GM18520 (cell line): ENCODE measurements around the gene POMT1.
"Not testable (repeated sequence)": the region's sequence is repeated elsewhere in the genome, so short reads cannot be mapped to it uniquely, and the experiment has no call there.

Experiments
- ATAC-seq: cut with Tn5 transposase; IDR thresholded peaks from one replicate; pipeline ENCODE4 v1.9.1; 2021; ENCODE audit not compliant: unreplicated experiment

Gene POMT1

DNA sequence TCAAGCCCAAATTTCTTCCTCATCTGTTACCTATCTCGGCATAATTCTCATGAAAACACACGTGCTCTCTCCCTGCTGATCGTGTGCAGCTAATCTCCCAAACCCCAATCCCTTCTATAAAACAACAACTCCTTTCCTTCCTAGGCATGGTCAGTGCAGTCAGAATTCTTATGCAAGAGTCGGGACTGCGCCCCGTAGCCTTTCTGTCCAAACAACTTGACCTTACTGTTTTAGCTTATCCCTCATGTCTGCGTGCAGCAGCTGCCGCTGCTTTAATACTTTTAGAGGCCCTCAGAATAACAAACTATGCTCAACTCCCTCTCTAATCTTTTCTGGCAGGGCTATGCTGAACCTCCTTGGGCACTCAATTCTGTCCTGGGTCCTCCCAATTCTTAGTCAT is 47.7 kb downstream of the POMT1 start:
- not testable (repeated sequence) for ATAC-seq

DNA sequence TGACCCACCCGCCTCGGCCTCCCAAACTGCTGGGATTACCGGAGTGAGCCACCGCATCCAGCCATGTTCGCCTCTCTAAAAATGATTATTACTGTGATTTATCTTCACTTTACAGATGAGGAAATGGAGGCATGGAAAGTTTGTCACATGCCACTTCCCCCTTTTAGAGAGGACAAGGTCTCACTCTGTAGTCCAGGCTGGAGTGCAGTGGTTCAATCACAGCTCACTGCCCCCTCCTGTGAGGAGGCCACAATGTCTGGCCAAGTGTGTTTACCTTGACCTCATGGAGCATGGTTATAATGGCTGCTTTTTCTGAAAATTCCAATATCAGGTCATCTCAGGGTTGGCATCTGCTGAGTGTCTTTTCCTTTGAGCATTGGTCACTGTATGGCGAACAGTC is 49.3 kb downstream of the POMT1 start:
- ATAC-seq: no peak

DNA sequence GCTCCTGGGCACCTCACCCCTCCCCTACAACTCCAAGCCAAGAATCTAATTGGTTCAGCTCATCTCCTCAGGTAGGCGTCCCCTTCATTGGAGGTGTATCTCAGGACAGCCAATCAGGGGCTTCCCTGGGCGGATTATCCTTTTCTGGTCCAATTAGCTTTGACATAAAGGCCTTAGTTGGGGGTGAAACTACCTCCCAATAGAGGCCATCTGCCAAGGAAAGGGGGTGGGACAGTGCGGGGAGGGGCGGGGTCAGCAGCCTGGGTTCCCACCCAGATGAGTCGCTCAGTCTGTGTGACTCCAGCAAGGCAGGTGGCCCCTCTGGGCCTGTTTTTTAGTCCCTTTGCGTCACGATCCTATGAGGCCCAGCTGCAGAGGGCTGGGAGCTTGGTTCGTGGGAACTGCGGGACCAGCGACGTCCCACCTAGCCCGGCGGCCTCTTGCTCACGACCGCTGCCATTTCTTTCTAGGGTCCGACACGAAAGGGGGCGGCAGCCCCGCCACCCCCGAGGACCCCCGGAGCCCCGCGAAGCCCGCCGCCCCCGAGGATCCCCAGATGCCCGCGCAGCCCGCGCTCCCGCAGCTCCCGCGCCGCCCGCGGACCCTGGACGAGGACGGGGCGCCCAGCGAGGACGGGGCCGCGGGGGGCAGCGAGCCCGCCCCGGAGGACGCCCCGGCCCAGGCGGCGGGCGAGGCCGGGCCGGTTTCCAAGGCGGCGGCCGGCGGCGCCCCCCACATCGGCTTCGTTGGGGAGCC is 51.5 kb downstream of the POMT1 start:
- ATAC-seq: no peak

DNA sequence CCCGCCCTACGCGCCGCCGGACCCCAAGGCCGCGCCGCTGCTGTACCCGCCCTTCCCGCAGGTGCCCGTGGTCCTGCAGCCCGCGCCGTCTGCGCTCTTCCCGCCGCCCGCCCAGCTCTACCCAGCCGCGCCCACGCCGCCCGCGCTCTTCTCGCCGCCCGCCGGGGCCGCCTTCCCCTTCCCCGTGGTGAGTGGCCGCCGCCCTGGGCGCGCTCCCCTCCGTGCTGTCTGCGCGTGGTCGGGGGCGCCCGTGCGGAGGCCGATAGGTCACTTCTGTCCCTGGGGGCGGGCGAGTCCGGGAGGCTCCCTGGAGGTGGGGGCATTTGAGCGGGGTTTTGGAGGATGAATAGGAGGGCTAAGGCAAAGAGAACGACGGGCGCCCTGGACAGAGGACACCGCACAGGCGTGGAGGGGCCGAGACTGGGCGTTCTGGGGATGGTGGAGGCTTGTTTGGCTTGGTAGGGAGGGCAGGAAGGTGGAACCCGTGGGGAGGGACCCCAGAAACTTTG is 52.2 kb downstream of the POMT1 start:
- no peak for ATAC-seq

DNA sequence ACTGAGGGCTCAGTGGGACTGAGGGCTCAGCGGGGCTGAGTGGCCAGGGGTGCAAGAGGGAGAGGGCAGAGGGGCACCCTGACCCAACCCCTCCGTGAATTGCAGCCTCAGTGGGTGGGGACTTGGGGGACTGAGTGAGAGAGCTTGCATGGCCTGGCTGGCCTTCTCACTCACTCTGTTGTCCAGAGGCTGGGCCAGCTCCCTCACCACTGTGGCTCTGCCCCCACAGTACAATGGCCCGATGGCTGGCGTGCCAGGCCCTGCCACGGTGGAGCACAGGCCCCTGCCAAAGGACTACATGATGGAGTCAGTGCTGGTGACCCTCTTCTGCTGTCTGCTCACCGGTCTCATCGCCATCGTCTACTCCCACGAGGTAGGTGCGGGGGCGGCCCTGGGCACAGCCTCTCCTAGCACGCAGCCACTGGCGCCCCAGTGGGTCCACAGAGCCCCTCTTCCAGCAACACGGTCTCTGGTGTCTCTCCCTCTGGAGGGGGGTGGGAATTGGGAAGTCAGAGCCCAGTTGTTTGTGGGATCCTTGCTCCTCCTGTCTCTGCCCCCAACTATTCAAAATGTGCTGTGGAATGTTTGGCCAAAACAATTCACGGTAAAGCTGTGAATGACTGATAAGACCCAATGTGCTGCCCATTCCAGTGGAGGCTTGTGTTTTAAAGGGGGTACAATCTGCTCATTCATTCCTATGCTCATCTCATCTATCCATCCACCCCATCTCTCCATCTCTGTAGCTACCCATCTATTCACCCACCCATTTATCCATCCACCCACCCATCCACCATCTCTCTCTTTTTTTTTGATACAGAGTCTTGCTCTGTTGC is 53.3 kb downstream of the POMT1 start:
- ATAC-seq: no peak

DNA sequence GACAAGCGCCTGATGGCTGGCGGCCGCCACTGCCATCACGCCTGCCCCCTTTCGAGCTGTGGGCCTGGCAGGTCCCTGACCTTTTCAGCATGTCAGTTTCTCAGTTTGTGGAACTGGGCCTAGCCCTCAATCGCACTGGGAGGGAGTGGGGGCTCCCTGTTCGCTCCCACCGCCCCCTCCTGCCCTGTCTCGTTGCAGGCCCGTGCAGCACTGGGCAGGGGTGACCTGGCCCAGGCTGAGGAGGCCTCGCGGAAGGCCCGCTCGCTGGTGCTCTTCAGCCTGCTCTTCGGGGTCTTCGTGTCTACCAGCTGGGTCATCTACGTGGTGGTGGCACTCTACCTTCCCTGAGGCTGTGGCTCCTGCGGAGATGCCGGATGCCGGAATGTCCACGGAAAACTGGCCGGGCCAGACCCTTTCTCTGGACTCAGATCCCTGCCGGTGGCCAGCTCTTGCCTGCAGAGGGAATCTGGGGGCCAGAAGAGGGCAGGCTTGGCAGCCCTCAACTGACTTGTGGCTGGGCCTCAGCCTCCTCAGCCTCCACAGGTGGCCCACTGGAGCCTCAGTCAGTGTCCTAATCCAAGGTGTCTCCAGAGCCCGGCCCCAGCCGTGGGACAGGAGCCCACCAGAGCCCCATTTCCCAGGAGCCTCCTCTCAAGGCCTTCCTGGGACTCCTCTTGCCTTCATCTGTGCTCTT is 55.3 kb downstream of the POMT1 start:
- ATAC-seq: no peak

DNA sequence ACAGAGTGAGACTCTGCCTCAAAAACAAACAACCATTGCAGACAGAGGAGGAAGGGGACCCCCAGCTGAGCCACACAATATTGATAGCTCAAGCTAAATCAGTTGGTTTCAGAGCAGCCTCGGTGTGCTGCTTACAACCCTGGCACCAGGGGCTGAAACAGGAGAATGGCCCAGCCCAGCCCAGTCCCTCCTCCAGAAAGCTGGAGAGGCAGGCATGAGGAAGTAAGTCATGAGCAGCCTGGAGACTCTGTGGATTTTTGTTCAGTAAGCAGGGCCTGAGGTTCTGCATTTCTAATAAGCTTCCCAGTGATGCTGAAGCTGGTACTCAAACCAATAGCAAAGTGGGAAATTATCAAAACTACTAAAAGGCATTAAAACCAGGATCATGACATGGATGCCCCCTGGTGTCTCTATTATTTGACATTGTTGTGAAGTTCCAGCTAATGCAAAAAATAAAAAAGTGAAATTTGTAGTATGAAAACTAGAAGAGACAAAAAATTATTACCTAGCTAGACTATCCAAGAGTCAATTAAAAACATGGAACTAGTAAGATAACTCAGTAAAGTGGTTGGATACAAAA is 56.8 kb downstream of the POMT1 start:
- ATAC-seq: no peak

DNA sequence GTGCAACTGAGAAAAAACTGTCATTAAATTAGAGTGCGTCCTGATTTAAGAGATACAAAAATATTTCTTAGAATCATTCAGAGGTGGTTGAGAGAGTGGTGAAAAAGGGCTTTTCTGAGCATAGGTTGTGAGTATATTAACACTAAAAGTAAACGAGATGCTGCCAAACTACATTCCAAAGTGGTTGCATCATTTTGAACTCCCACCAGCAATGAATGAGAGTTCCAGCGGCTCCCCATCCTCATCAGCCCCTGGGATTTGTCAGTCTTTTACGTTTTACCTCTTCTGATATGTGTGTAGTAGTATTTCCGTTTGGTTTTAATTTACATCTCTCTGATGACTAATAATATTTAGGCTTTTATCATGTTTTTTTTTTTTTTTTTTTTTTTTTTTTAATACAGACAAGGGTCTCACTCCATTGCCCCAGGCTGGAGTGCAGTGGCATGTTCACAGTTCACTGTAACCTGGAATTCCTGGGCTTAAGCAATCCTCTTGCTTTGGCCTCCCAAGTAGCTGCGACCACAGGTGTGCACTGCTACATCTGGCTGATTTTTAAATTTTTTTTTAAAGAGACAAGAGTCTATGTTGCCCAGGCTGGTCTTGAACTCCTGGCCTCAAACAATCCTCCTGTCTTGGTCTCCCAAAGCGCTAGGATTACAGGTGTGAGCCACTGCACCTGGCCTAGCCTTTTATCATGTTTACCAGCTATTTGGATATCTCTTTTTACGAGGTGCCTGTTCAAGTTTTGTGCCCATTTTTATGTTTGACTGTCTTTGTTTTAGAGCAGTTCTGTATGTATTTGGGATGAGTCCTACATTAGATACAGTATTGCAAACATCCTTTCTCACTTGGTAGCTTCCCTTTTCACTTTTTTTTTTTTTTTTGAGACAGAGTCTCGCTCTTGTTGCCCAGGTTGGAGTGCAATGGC is 59.6 kb downstream of the POMT1 start:
- ATAC-seq: no peak

DNA sequence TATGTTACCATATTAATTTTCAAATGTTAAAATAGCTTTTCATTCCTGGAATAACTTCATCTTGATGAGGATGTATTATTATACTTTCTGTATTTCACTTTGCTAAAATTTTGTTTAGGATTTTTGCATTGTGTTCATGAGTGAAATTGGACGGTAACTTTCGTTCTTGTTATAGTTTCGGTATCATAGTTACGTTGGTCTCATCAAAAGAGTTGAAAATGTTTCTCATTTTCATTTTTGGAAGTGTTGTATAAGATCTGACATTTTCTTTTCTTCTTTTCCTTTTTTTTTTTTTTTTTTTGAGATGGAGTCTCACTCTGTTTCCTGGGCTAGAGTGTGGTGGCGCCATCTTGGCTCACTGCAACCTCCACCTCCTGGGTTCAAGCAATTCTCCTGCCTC is 62.7 kb downstream of the POMT1 start:
- ATAC-seq: no peak

DNA sequence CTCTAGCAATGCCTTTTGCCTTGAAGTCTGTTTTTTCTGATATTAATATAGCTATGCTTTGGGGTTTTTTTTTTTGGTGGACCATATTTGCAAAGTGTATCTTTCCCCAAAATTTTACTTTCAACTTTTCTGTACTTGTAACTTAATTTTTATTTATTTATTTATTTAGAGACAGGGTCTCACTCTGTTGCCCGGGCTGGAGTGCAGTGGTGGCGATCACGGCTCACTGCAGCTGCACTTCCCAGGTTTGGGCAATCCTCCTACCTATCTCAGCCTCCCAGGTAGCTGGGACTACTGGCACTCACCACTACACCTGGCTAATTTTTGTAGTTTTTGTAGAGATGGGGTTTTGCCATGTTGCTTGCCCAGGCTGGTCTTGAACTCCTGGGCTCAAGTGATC is 63.4 kb downstream of the POMT1 start:
- no peak for ATAC-seq

DNA sequence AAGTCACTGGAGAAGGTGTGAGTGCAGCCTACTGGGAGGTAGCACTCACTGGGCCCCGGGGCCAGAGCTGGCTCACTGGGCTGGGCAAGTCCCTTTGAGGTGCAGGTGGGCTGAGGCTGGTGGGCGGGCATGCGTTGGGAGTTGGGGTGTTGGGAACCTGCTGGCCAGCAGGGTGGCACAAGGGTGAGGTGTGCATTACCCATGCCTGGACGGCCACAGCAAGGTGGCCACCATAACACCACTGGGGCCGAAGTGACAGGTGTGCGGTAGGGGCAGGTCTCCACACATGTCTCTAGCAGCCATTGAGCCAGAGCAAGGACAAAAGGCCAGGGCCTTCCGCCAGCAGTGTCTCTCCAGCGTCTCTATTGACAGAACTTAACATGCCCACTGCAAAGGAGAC is 65.2 kb downstream of the POMT1 start:
- ATAC-seq: no peak
